Gastrocnemius medialis (tissue), 4 donors: Measurements from ENCODE around the gene VPS8. TPM values are rescaled to one million over a fixed set of nuclear protein-coding genes. Genes with fewer than 3 reads are reported as not detected.
A peak's percentile ranks its signal among the peaks of the same experiment; 100 is the strongest.

Source experiments
- ATAC-seq, 2 donors: fragments of 150-250 bp; one replicate each; pipeline ENCODE4 v1.9.1; 2016
- DNase-seq, 2 donors: peaks; one replicate each; pipeline ENCODE4 v3.0.0-alpha.2; 2019
- H3K27ac ChIP-seq, 4 donors: fragments of 200-600 bp; sonication (generic); 1 replicate in 1 of 4; 2 replicates in 3 of 4; pipeline ENCODE4 v1.5.1; 2016 to 2018; ENCODE audit warnings: mild to moderate bottlenecking in 2 of 4, moderate library complexity in 1 of 4
- H3K27me3 ChIP-seq, 3 donors: fragments of 200-600 bp; sonication (generic) in 2 of 3; 1 replicate in 1 of 3; 2 replicates in 2 of 3; pipeline versions ENCODE4 v1.5.1 to v1.6.0; 2016 to 2019; ENCODE audit warnings: mild to moderate bottlenecking in 1 of 3, moderate library complexity in 1 of 3
- H3K36me3 ChIP-seq, 2 donors: fragments of 200-600 bp; sonication (generic) in 1 of 2; one replicate each; pipeline ENCODE4 v1.5.1; 2017 to 2018
- H3K4me1 ChIP-seq, 2 donors: fragments of 200-600 bp; sonication (generic) in 1 of 2; one replicate each; pipeline ENCODE4 v1.5.1; 2016 to 2017; ENCODE audit warnings: mild to moderate bottlenecking in 2 of 2
- H3K4me3 ChIP-seq, 4 donors: fragments of 200-600 bp; sonication (generic) in 3 of 4; 1 replicate in 1 of 4; 2 replicates in 3 of 4; pipeline ENCODE4 v1.5.1; 2016 to 2019; ENCODE audit warnings: mild to moderate bottlenecking in 2 of 4
- H3K9me3 ChIP-seq, 3 donors: fragments of 200-600 bp; sonication (generic) in 2 of 3; 1 replicate in 1 of 3; 2 replicates in 2 of 3; pipeline ENCODE4 v1.5.1; 2016 to 2019
- POLR2A ChIP-seq, 2 donors: fragments of 450-650 bp; IDR thresholded peaks; one replicate each; pipeline ENCODE4 v1.6.1; 2017; ENCODE audit warnings: antibody characterized with exemption in 2 of 2, mild to moderate bottlenecking in 2 of 2, moderate library complexity in 2 of 2
- in situ Hi-C, 4 donors: fragments of 200-750 bp; cut with MboI; loops; one replicate each; pipeline versions ENCODE4 v1.15.0 to v1.8.0; 2017; ENCODE audit warnings: low sequenced_read_pairs in 4 of 4
- intact Hi-C: fragments of 100-400 bp; cut with DNase I; formaldehyde crosslinking; loops from one replicate; pipeline ENCODE4 v1.15.1; 2023; ENCODE audit warnings: low total_unique reads
- total RNA-seq, 4 donors: library from RNA; depleted of rRNA; stranded (reverse); fragments of >200 nt; gene quantifications; one replicate each; pipeline versions ENCODE4 v1.1.0 to v1.2.3, GENCODE V29; 2016
- TF ChIP-seq, protein P1 (sequence below), 5 experiments: fragments of 450-650 bp in 3 of 5; fragments of 200-600 bp in 2 of 5; sonication (generic) in 2 of 5; IDR thresholded peaks in 4 of 5; conservative IDR thresholded peaks in 1 of 5; 1 replicate in 4 of 5; 2 replicates in 1 of 5; pipeline ENCODE4 v1.5.1; 2016 to 2019; ENCODE audit warnings: antibody characterized with exemption in 5 of 5, mild to moderate bottlenecking in 3 of 5, moderate library complexity in 3 of 5

VPS8 gene
- total RNA-seq, 4 donors from 2014 or later: 37.2 to 64.1 (median 51.2) TPM

DNA sequence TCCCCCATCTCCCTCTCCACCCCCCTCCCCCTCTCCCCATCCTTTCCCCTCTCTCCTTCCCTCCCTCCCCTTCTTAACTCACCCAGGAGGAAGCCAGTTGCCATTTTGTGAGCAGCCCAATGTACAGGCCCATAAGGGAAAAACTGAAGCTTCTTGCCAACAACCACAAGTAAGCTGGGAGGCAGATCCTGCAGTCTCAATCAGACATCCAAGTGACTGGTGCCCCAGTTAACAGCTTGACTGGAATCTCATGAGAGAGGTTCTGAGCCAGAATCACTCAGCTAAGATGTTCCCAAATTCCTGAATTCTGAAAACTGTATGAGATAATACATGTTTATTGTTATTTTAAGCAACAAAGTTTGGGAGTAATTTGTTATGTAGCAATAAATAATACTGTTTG lies 250.2 kb downstream of the VPS8 start:
- Histone ChIP-seq H3K4me3 (no peak overlapping the region), H3K27me3 (no peaks in the 10 kb centered on the region), H3K36me3 (no peaks in the 10 kb centered on the region), H3K4me1 (no peaks in the 10 kb centered on the region), H3K27ac (no peak overlapping the region), H3K9me3 (no peaks in the 10 kb centered on the region)
- ATAC-seq (peak in 1 of 2 donors; percentile 26), DNase-seq (no peak)
- in situ Hi-C loops (no loop called here), intact Hi-C loops (no loop called here)
- TF ChIP-seq, protein P1, sequence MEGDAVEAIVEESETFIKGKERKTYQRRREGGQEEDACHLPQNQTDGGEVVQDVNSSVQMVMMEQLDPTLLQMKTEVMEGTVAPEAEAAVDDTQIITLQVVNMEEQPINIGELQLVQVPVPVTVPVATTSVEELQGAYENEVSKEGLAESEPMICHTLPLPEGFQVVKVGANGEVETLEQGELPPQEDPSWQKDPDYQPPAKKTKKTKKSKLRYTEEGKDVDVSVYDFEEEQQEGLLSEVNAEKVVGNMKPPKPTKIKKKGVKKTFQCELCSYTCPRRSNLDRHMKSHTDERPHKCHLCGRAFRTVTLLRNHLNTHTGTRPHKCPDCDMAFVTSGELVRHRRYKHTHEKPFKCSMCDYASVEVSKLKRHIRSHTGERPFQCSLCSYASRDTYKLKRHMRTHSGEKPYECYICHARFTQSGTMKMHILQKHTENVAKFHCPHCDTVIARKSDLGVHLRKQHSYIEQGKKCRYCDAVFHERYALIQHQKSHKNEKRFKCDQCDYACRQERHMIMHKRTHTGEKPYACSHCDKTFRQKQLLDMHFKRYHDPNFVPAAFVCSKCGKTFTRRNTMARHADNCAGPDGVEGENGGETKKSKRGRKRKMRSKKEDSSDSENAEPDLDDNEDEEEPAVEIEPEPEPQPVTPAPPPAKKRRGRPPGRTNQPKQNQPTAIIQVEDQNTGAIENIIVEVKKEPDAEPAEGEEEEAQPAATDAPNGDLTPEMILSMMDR (IDR thresholded peaks at IDR 0.05 in 4 of 5, conservative IDR thresholded peaks at IDR 0.05 in 1 of 5): no peak
- TF ChIP-seq POLR2A (IDR thresholded peaks at IDR 0.05): no peak

DNA sequence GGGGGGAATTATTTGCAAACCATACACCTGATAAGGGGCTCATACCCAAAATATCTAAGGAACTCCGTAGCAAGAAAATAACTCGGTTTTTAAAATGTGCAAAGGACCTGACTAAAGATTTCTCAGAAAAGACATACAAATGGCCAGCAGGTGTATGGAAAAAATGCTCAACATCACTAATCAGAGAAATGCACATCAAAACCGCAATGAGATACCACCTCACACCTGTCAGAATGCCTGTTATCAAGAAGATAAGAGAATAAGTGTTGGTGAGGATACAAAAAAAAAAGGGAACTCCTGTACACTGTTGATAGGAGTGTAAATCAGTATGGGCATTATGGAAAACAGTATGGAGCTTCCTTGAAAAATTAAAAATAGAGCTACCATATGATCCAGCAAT lies 251.5 kb downstream of the VPS8 start:
- Histone ChIP-seq H3K36me3 (no peaks in the 10 kb centered on the region), H3K27me3 (no peaks in the 10 kb centered on the region), H3K4me3 (no peak overlapping the region), H3K27ac (no peak overlapping the region), H3K9me3 (no peaks in the 10 kb centered on the region), H3K4me1 (no peaks in the 10 kb centered on the region)
- DNase-seq: no peak
- in situ Hi-C loops (no loop called here), intact Hi-C loops (no loop called here)
- no peak for ATAC-seq
- TF ChIP-seq, protein P1 (IDR thresholded peaks at IDR 0.05 in 4 of 5, conservative IDR thresholded peaks at IDR 0.05 in 1 of 5): no peak
- no peak for TF ChIP-seq POLR2A (IDR thresholded peaks at IDR 0.05)

DNA sequence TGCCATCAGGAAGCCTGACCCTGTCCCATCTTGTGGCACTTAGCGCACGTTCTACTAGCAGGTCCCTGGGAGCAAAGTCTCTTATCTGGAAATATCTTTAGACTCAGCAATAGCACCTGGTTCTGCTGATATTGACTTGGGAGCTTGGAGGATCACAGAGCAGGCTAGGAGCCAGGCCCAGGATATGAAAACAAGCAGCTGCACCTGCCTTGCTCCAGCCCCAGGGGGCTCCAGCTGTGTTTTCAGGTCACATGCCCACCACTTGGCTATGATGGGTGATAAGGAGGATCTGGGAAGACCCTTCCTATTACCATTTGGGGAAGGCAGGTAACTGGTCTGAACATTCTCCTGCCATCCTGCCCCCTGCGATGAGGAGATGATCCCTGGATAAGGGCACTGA lies 253.1 kb downstream of the VPS8 start:
- DNase-seq: no peak
- in situ Hi-C loops (no loop called here), intact Hi-C loops (no loop called here)
- Histone ChIP-seq H3K4me3 (no peak overlapping the region), H3K27me3 (no peaks in the 10 kb centered on the region), H3K36me3 (no peaks in the 10 kb centered on the region), H3K4me1 (no peaks in the 10 kb centered on the region), H3K27ac (no peak overlapping the region), H3K9me3 (no peaks in the 10 kb centered on the region)
- TF ChIP-seq, protein P1 (IDR thresholded peaks at IDR 0.05 in 4 of 5, conservative IDR thresholded peaks at IDR 0.05 in 1 of 5): no peak
- TF ChIP-seq POLR2A (IDR thresholded peaks at IDR 0.05): no peak
- no peak for ATAC-seq

DNA sequence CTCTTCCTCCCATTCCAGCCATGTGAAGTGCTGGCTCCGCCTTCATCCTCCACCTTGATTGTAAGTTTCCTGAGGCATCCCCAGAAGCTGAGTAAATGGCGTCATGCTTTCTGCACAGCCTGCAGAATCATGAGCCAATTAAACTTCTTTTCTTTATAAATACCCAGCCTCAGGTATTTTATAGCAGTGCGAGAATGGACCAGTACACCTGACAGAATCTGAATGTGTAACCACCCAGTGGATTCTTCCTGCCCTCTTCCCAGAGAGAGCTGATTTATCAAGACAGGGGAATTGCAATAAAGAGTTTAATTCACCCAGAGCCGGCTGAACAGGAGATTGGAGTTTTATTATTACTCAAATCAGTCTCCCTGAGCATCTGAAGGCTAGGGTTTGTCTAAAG lies 254.3 kb downstream of the VPS8 start:
- no peak for DNase-seq
- intact Hi-C loops (no loop called here), in situ Hi-C loops (no loop called here)
- Histone ChIP-seq H3K36me3 (no peaks in the 10 kb centered on the region), H3K4me1 (no peaks in the 10 kb centered on the region), H3K27ac (no peak overlapping the region), H3K27me3 (no peaks in the 10 kb centered on the region), H3K4me3 (no peak overlapping the region), H3K9me3 (no peaks in the 10 kb centered on the region)
- ATAC-seq: no peak
- TF ChIP-seq, protein P1 (IDR thresholded peaks at IDR 0.05 in 4 of 5, conservative IDR thresholded peaks at IDR 0.05 in 1 of 5): no peak
- TF ChIP-seq POLR2A (IDR thresholded peaks at IDR 0.05): no peak

DNA sequence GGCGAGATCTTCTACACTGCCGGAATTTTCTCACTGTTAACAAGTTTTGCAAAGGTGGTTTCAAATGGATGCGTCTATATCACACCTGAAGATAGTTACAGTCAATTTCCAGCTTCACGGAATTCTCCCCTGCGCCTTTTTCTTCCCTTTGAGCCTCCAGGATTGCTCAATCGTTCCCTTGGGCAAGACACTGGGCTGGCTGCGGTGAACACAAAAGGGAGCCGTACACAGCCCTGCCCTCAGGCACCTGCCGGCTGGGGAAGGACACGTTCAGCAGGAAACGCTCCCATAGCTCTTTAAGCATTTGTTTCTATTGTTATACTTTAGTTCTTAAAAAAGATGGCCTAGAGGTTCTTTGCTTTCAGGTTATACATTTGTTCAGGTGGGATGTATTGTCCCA lies 255.2 kb downstream of the VPS8 start:
- Histone ChIP-seq H3K4me3 (no peak overlapping the region), H3K4me1 (no peaks in the 10 kb centered on the region), H3K9me3 (no peaks in the 10 kb centered on the region), H3K27me3 (no peaks in the 10 kb centered on the region), H3K36me3 (no peaks in the 10 kb centered on the region), H3K27ac (no peak overlapping the region)
- intact Hi-C loops (no loop called here), in situ Hi-C loops (no loop called here)
- TF ChIP-seq POLR2A (IDR thresholded peaks at IDR 0.05): no peak
- TF ChIP-seq, protein P1 (IDR thresholded peaks at IDR 0.05 in 4 of 5, conservative IDR thresholded peaks at IDR 0.05 in 1 of 5): no peak
- ATAC-seq: no peak
- DNase-seq: no peak
